ENCODE measurements around the gene REXO1.
A peak's percentile ranks its signal among the peaks of the same experiment; 100 is the strongest.

DNA sequence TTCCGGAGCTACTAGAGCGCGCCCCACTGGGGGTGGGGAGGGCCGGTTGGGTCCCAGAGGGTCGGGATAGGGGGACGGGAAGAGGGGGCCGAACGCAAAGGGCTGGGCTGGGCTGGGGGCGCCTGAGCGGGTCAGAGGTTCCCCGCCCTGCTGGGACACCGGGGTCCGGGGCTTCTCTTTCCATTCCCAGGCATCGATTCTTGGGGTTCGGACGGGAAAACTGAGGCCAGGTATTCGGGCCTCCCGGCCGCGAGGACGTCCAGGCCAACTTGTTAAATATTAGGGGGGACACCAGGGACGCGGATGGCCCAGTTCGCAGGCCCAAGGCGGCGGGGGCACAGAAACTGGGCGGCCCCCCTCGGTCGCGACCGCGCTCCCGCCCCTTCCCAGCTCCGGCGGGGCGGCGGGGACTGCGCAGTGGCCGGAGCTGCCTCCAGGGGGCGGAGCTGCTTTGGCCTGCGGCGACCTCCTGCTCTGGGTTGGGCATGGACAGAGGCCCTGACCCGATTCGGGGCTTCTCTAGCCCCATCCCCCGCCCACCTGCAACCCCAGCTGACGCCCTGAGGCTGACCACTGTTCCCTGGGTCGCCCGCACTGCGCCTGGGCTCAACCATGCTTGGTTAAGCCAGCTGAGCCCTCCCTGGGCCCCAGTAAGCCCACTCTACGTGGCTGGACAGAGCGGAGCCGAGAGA is 16.3 kb upstream of the REXO1 start:
- TF ChIP-seq, protein P1, sequence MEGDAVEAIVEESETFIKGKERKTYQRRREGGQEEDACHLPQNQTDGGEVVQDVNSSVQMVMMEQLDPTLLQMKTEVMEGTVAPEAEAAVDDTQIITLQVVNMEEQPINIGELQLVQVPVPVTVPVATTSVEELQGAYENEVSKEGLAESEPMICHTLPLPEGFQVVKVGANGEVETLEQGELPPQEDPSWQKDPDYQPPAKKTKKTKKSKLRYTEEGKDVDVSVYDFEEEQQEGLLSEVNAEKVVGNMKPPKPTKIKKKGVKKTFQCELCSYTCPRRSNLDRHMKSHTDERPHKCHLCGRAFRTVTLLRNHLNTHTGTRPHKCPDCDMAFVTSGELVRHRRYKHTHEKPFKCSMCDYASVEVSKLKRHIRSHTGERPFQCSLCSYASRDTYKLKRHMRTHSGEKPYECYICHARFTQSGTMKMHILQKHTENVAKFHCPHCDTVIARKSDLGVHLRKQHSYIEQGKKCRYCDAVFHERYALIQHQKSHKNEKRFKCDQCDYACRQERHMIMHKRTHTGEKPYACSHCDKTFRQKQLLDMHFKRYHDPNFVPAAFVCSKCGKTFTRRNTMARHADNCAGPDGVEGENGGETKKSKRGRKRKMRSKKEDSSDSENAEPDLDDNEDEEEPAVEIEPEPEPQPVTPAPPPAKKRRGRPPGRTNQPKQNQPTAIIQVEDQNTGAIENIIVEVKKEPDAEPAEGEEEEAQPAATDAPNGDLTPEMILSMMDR (IDR thresholded peaks at IDR 0.05): peak; percentile 79
- TF ChIP-seq EZH2 (IDR thresholded peaks at IDR 0.05; ENCODE audit: borderline replicate concordance, insufficient read depth, low read depth, low read length, poor library complexity, severe bottlenecking): no peak
